Ramos (cell line): ENCODE data around the gene SCART1.
"Not testable (repeated sequence)": the region's sequence is repeated elsewhere in the genome, so short reads cannot be mapped to it uniquely, and the experiment has no call there.

Source experiments
- in situ Hi-C: fragments of 300-500 bp; cut with MboI; formaldehyde crosslinking; loops from one replicate; pipeline ENCODE4 v1.14.3; 2022; ENCODE audit warnings: low sequenced_read_pairs; ENCODE audit not compliant: unreplicated experiment

The SCART1 gene

DNA sequence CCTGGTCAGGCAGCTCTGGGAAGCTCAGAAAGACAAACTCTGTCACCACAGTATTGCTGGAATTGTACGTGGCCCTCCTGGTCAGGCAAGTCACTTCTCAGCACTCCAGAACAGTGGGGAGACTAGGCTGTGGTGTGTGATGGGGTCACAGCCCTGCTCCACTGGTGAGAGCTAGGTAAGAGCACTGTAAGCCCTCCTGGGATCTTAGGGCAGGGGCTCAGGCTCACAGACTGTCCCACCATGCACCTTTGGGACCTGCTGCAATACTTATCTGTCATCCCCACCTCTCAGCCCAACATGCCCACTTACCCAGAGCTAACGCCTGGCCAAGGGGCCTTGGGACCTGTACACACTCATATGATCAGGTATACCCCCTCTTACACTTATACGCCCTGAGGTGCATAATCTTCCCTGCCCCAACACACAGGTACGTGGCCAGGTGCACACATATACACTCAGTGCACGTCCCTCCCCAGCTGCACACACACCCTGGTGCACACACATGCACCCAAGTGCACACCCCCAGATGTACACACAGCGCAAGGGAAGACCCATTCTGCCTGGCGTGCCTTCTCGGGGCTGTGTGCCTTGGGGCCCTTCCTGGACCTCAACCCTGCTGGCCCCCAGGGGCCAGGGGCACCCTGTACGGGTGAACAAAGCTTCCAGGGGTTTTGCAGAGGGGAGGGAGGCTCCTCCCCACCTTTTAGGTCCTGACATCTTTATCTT lies 21.7 kb upstream of the SCART1 start:
- in situ Hi-C loops: loop anchor here (10.0 kb wide), 1 partner anchor 123 kb away; no protein-coding TSS in a partner anchor

DNA sequence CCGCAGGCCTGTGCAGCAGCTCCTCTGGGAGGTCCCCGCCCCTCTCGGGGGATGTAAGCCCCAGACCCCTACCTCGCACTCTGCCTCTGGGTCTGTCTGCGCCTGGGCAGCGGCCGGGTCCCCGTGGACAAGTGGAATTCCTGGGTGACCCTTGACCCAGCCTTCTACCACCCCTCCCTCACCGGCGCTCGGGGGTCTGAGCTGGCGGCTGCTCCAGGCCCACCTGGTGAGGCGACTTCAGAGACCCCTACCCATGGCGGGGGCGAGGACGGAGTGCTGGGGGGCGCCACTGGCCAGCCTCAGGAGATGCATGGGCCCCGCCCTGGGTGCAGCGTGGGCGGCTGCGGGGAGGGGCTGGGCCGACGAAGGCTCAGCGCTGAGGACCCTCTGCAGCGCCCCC lies 21.0 kb upstream of the SCART1 start:
- in situ Hi-C loops: loop anchor here (10.0 kb wide), 1 partner anchor 122 kb away; no protein-coding TSS in a partner anchor

DNA sequence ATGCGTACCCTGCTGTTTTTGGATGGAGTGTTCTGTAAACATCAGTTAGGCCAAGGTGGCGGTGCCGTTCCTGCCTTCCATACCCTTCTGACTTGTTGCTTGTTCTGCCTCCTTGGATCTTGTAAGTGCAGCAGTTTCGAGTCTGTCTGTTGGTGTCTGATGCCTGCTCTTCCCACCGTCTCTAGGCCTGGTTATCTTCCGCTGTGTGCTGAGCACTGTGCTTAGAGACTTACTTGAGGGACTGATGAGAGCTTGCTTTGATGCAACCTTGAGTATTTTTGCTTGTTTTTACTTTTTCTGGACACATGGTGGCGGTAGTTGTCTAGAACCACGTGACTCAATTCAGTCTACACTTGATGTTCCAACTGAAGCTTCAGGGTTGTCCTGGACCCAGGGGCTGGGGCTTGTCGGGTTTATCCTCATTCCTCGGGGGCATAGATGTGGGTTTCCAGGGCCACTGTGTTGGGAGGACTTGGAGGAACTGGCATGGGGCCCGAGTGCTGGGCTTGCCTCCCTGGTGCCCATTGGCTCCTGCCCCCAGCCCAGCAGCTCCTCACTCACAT lies 15.0 kb upstream of the SCART1 start:
- in situ Hi-C loops: loop anchor here (10.0 kb wide), 1 partner anchor 116 kb away; no protein-coding TSS in a partner anchor

DNA sequence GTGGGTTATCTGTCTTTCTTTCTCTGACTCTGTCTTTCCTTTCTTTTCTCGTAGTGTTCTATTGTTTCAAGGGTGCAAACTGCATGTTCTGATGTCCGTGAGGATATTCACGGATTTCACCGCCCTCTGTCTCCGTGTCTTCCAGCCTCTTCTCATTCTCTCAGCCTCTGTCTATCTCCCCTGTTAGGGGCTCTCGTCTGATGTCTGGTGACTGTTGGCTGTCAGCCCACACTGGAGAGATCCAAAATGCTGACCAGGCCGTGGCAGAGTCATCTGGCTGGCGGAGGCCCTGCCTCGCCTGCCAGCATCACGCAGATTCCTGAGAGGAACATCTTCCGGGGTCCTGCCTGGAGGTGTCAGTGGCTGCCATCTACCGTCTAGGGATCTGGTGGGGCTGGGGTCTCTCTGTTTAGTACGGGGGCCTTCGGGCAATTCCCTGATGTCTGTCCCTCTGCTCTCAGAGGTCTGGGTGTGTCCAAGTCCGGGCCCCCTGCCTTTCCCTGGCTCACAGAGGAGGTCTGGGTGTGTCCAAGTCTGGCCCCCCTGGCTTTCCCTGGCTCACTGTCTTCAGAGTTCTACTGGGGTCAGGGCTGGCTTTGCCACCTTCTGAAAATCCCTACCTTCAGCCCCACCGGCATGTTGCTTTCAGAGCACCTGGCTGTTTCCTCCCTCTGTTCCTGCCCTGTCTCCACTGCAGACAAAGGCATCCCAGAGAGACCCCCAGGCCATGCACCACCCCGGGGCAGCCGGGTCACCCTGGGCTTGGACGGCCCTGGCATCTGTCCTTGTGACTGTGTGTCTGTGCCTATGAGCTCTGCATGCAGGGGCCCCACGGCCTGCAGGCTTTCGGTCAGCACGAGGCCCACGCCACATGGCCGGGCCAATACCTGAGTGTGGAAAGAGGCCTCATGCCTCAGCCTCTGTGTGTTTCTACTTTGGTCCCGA lies 14.0 kb upstream of the SCART1 start:
- in situ Hi-C loops: loop anchor here (10.0 kb wide), 1 partner anchor 115 kb away; no protein-coding TSS in a partner anchor

DNA sequence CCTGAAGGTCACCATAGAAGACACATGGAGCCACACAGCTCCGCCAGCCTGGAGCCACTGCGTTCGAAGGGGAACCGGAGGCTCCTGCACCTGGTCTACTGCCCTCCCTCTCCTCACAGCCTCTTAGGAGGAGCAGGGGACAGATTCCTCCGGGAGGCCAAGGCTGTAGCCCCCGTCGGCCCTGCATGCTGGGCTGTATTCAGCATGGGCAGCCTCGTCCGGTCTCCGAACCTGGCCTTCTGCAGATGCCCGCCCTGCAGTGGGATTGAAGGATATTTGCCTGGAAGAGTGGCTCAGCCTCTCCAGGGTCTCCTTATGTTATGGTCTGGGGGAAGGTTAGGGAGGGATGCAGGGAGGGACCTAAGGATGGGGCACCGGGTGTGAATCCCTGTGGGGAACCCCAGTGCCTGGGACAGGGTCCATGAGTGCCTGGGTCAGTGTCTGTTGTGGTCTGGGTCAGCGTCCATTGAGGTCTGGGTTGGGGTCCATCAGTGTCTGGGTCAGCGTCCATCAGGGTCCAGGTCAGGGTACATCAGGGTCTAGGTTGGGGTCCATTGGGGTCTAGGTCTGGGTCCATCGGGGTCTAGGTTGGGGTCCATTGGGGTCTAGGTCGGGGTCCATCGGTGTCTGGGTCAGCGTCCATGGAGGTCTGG lies 13.0 kb upstream of the SCART1 start:
- in situ Hi-C loops: no loop called here

DNA sequence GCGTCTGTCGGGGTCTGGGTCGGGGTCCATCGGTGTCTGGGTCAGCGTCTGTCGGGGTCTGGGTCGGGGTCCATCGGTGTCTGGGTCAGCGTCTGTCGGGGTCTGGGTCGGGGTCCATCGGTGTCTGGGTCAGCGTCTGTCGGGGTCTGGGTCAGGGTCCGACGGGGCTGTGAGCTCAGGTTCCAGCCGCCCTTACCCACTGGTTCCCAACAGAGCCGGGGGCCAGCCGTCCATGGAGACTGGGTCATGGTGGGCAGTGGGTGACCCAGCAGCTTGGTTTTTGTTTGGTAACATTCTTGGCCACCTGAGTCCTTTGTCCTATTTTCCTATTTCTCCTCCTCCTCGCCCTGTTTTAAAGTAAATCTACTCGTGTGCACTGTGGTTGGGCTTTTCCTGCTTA lies 12.4 kb upstream of the SCART1 start:
- in situ Hi-C loops: not testable (repeated sequence)

DNA sequence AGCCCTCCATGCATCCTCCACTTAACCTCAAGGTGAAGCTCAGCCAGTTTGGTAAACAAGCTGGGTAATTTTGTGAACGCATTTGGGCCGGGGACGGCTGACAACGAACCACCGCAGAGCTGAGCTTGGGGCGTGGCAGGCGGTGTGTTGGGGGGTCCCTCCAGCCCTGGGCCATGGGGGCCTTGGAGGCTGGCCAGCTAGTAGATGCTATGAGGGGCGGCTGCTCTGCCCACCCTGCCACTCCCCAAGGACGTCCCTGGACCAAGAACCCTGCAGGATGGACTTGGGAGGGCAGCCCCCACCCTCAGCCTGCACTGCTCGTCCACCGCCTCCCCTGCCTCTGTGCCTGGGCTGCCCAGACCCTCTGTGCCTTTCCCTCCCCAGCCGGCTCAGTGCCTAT lies 12.0 kb upstream of the SCART1 start:
- in situ Hi-C loops: no loop called here

DNA sequence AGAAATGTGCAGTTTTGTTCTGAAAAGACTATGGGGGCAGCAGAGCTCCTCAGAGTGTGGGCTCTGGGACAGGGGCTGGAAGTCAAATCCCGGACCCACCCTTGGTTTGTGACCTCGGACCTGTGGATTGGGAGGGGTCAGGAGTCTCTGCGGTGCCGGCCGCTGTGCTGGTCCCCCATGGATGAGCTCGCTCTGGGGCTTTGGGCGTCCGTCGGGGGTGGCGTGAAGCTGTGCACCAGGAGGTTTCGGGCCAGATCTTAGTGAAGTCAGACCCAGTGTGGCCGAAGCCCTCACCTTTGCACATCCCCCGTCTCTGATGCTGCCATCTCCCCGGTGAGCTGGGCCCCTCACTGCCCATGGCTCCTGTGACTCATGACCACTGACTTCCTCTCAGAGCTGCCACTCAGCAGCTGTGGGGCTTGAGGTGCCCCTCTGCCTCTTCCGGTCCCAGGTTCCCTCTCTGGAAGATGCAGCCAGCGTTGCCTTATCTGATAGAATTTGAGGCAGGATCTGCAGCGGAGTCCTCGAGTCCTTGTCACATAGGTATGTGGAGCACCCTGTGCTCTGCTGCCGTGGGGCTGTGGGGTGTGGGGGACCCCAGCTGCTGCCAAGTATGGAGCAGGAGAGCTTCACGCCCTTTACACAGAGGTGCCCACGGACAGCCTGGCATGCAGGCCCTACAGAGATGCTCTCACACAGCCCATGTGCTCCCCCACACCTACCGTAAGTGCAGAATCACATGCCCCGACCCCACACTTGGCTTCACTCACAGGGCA lies 11.4 kb upstream of the SCART1 start:
- in situ Hi-C loops: no loop called here

DNA sequence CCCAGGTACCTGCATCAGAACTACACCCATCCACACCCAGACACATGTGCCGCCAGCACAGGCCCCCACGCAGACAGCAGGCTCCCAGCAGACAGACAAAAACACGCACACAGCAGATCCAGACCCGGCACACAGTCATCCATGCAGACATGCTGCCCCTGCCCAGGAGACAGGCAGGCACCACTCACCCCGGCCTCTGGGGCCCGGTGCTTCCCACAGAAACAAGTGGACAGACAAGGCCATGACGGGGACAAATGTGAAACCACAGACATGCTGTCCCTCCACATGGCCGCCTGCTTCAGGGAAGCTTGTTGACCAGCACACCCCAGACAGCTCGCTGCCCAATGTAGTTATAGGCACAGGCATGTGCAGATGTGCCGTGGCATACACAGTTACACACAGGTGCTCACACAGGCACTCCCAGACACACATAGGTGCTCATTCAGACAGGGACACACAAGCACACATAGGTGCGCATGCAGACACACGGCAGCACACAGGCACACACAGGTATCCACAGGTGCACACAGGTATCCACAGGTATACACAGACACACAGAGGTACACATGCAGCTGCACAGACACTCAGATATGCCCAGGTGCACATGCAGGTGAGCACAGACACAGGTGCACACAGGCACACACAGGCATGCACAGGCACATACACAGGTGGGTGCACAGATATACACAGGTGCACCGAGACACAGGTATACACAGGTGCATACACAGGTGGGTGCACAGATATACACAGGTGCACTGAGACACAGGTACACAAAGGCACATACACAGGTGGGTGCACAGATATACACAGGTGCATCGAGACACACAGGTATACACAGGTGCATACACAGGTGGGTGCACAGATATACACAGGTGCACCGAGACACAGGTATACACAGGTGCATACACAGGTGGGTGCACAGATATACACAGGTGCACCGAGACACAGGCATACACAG lies 10.5 kb upstream of the SCART1 start:
- in situ Hi-C loops: no loop called here

DNA sequence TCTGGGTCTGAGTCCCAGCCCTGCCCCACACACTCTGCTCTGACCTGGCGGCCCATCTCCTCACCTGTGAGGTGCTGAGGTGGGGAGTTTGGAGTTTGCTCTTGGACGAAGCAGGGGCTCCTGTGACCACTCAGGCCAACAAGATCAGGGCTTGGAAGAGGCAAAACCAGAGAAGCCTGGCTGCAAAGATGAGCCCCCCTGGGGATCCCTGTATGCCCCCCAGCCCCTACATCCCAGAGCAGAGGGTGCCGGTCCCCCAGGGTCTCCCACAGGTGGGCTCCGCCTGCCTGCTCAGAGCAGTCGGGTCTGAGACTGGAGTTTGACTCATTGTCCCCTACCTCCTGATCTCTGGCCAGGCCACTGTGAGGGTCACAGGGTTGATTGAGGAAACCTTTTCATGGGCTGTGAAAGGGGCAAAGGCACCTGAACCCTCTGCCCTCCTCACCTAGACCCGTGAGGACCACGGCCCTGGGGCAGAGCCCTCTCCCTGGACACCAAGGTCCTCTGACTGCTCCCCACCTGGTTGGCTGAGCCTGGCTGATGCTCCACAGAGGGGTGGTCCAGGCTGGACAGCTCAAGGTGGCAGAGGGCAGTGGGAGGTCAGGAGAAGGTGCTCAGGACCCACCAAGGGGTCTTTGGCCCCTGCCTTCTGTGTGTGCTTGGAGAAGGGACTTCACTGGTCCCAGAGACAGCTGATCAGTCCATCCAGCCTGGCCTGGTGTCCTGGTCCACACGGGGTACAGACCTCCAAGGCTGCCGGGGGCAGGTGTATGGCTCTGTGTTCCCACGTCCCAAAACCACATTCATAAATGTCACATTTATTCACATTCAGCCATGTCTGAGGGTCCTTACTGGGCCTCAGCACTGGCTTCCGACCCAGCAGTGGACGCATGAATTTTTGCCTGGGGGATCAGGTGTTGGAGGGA lies 9.1 kb upstream of the SCART1 start:
- in situ Hi-C loops: no loop called here

DNA sequence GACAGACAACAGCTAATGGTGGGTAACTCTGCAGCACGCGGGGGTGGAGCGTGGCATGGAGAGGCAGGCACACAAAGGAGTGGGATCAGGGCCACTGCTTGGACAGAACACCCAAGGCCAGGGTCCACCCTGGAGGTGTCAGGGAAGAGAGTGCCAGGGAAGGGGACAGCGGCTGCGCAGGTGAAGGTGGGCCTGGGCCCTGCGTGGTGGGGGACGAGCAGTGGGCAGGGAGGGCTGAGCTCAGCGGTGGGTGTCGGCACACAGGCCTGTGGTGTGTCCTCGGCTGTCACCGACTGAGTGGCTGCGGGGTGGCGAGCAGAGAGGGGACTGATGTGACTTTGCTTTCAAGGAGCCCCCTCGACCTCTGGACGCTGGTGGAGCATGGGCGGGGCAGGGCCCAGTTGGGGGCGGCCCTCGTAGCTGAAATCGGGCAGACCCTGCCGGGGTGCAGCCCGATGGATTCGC lies 8.4 kb upstream of the SCART1 start:
- in situ Hi-C loops: no loop called here

DNA sequence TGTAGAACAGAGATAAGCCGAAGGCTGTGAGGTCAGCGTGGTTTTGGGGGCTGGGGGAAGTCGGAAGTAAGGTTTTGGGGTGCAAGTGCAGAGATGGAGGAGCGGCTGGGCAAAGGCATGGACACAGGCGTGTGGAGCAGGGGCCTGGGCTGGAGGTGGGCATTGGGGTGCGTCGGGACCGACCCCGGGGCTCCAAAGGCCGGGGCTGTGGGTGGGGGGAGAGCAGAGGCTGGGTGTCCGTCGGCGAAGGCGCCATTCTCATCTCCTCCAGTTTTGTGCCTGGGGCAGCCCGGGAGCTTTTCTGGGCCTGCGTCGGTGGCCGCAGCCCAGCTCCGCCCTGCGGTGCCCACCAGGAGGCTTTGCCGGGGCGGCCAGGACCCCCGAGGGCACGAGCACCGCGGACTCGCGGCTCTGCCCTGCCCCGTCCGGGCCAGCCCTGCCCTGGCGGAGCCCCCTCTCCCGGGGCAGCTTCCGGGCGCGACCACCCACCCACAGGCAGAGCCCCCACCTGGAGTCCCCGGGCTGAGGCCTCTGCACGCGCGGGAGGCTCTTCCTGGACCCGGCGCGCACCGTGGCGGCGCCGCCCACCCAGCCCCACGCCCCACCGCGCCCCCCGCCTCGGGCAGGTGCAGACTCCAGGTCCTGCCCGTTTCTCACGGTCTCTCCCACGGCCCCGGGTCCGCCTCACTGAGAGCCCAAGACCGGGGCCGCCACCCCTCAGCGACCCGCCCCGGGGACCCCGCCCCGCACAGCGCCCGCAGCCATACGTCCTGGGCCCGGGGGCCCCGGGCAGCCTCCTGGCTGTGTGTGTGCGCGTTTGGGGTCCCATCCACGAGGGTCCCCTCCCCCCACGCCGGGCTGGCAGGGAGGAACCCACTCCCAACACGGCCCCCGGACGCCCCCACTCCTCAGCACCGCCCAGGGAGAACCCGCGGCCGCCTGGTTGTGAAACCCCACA lies 7.7 kb upstream of the SCART1 start:
- in situ Hi-C loops: no loop called here

DNA sequence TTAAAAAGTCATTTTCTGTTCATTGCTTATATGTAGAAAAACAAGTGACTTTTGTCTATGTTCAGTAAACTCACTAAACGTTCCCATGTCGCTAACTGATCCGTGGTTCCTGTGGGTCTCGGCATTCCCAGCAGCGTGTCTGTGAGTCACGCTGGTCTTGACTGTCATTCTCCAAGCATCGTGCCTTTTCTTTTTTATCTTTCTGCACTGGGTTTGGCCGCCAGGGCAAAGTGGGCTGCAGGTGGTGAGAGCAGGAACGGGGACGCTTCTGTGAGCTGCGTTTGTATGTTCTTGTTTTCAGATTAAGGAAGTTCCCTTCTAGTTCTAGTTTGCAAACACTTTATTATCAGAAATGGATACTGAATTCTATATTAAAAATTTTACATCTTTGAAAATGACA lies 6.8 kb upstream of the SCART1 start:
- in situ Hi-C loops: no loop called here

DNA sequence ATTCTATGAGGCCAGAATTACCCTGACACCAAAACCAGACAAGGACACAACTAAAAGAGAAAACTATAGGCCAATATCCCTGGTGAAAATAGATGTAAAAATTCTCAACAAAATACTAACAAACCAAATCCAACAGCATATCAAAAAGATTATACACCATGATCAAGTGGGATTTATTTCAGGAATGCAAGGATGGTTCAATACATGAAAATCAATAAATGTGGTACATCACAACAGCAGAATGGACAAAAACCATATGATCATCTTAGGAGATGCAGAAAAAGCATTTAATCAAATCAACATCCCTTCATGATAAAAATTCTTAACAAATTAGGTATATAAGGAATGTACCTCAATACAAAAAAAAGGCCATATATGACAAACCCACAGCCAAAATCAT lies 5.6 kb upstream of the SCART1 start:
- in situ Hi-C loops: no loop called here

DNA sequence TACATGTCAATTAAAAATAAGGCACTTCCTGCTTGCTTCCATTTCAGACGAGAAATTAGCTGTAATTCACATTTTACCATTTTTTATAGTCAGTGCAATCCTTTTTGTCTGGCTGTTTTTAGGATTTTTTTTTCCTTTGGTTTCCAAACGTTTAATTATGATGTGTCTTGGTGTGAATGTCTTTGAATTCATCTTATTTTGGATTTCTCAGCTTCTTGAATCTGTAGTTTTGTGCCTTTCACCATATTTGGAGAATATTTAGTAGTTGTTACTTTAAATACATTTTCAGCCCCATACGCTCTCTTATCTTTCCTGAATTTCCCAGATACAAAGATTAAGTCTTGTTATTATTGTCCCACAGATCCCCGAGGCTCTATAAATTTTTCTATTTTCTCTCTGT lies 2.4 kb upstream of the SCART1 start:
- in situ Hi-C loops: no loop called here

DNA sequence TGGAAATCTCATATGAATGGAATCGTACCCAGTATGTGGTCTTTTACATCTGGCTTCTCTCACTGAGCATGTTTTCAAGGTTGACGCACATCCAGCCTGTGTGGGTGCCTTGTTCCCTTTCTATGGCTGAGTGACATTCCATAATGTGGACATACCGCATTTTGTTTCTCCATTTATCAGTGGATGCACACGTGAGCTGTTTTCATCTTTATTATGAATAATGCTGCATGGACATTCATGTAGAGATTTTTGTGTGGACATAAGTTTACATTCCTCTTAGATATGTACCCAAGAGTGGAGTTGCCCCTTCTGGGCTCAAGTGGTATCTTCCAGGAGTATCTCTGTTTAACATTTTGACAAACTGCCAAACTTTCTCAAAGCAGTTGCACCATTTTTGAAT lies 1.3 kb upstream of the SCART1 start:
- in situ Hi-C loops: no loop called here
